IPS-11a (cell line): ENCODE results near the gene CPNE7.
"Not testable (repeated sequence)": the region's sequence is repeated elsewhere in the genome, so short reads cannot be mapped to it uniquely, and the experiment has no call there.

Source experiments
- H3K4me3 ChIP-seq: one replicate; pipeline ENCODE4 v1.5.1; 2013; ENCODE audit warnings: low read depth, low read length, control low read depth

Gene CPNE7

DNA sequence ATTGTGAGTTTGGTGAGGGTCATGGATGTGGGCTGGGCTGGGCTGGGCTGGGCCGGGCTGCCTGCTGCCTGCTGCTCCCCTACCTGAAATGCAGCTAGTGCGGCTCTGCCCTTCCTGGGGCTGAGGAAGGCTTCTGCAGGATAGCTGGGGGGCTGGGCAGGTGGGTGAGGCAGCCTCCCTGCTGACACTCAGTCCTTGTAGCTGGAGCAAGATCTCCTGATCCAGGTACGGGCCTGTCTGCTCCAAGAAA, 10.4 kb upstream of the CPNE7 start:
- H3K4me3 ChIP-seq, result no peak overlapping the region

DNA sequence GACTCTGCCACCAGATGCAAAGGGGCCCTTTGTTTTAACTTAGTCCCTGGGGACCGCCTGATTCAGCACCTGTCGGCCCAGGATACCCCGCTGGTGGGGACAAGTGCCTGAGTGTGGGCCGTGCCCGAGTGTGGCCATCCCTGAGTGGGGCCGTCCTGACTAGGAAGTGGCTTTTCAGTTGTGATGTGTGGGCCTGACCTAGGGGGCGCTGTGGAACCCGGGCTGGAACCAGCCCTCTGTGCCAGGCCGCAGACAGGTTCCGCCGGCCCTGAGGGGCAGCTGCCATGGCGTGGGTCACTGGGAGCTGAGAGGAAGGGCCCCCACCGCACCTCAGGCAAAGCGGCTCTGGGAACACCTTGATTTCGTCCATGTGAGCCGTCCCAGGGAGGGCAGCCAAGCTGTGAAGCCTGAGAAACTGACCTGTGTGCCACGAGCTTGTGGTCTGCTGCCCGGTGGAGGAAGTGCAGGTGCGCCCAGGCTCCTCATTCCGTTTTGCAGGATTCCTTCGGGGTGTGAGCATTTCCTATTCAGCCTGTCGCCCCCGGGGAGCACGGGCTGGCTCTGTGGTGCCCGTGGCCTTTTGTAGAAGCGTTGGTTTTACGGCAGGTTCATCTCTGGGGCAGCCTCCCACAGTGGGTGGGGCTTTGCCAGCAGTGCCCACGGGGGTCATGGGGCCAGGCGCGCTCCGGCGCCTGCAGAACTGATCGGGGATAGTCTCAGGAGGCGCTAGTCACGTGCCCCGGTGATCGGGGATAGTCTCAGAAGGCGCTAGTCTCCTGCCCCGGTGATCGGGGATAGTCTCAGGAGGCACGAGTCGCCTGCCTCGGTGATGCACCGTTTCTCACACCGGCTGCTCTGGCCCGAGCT, 9.8 kb upstream of the CPNE7 start:
- no peak overlapping the region for H3K4me3 ChIP-seq

DNA sequence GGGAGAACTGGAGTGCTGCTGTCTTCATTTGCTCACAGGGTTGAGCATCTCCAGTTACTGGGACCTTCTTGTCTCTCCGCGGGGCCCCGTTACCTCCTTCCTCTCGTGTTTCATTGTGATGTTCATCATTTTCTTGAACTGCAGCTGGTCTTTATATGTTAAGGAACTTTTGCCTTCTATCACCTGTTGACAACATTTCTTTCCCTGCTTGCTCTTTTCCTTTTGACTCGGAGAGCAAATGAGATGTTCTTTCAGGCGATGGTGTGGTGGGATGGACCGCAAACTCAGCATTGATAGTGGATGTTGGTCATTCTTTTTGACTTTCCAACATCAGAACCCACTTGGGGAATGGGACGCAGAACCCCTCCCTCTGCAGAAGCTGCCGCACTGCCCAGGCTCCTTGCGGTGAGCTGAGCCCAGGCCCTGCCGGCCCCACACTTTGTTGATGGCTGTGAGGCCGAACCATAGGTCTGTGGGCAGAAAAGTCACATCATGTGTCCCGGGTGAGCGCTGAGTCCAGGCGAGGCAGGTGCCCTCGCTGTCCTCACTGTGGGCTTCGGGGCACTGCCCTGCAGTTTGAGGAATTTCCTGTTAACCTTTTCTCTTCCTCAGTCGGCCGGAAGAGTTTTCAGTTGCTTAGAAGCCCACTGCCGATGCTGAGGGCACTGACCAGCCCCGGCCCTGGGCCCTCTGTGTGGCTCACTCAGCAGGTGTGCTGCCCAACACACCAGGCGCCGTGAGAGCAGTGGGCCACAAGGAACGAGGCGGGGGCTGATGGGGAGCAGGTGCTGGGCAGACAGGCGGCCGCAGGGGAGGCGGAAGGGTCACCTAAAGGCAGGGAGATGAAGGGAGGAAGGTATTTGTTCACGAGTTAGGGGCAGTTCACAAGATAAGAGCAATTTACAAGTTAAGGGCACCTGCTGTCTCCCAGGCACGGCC, 7.6 kb upstream of the CPNE7 start:
- no peak overlapping the region for H3K4me3 ChIP-seq

DNA sequence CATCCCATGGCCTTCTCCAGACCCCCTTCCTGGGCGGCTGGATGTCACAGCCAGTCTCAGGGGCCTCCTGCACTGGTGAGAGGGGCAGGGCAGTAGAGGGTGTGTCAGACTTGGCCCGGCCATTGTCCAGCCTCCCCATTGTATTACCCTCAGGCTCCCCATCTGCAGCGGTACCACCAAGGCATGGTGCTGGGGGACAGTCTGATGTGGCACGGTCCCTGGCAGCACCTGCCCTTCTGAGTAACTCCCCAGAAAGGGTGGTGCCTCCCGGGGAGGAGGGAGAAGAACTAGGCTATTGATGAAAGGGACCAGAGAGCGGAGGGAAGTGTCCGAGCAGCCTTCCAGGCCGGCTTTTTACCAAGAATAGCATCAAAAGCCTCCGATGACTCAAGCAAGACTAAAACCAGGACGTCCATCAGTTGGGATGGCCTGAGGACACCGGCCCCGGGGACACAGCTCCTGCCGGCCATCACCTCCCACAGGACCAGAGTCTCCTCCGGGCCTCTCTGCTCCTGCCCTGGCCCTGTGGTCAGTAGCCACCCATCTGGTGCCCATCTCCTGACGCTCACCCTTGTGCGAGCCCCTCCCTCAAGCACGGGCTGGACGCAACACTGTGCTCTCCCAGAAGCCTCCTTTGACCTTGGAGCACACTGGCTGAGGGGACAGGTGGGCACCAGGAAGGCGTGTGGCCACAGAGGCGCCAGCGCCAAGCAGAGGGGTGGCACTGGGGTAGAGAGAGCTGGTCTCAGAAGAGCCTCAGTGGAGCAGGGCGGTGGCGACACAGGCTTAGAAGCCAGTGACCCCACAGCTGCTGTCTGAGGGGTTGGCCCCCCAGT, 5.8 kb upstream of the CPNE7 start:
- no peak overlapping the region for H3K4me3 ChIP-seq

DNA sequence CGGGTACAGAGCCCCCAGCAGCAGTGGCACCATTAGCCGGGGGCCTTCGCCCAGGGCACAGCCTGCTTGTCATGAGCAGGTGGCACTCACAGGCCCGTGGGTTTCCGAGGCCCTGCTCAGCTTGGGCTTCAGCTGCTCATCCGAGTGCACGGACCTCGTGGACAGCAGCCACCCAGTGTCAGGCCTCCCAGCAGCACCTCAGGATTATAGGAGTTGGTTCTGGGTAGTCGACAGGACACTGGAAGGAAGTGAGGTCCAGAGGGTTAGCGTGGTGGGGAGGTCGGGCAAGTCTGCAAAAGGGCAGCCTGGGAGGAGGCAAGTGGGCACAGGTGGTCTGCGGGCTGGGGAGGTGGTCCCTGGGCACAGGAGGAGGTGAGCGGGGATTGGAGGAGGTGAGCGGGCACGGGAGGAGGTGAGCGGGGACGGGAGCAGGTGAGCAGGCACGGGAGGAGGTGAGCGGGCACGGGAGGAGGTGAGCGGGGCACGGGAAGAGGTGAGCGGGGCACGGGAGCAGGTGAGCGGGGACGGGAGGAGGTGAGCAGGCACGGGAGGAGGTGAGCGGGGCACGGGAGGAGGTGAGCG, 5.1 kb upstream of the CPNE7 start:
- no peak overlapping the region for H3K4me3 ChIP-seq

DNA sequence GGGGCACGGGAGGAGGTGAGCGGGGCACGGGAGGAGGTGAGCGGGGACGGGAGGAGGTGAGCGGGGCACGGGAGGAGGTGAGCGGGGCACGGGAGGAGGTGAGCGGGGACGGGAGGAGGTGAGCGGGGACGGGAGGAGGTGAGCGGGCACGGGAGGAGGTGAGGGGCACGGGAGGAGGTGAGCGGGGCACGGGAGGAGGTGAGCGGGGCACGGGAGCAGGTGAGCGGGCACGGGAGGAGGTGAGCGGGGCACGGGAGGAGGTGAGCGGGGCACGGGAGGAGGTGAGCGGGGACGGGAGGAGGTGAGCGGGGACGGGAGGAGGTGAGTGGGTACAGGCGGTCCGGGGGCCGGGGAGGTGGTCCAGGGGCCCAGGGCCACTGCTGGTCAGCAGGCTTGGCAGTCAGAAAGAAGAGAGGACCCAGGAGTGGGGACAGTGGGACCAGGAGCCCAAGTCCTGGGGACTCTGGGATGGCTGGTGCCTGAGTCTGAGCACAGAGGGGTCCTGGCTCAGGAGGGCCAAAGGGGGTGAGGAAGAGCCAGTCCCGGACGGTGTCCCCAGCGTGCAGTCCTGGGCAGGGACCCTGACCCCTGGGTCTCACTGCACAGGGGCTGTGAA, 4.5 kb upstream of the CPNE7 start:
- H3K4me3 ChIP-seq, result not testable (repeated sequence)

DNA sequence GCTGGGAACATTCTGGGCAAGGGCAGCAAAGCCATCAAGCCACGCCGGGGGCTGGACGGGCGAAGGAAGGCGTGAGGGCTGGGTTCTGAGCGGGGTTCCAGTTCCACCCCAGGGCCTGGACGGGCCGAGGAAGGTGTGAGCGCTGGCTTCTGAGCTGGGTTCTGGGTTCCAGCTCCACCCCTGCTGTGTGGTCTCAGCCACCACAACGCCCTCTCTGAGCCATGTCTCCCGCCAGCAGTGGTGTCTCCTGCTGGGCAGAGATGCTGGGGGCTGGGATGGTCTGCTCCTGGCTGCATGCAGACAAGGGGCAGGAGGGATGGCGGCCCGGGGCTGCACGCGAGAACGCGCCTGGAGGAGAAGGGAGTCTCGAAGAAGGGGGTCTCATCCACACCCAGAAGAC, 3.9 kb upstream of the CPNE7 start:
- H3K4me3 ChIP-seq, result no peak overlapping the region

DNA sequence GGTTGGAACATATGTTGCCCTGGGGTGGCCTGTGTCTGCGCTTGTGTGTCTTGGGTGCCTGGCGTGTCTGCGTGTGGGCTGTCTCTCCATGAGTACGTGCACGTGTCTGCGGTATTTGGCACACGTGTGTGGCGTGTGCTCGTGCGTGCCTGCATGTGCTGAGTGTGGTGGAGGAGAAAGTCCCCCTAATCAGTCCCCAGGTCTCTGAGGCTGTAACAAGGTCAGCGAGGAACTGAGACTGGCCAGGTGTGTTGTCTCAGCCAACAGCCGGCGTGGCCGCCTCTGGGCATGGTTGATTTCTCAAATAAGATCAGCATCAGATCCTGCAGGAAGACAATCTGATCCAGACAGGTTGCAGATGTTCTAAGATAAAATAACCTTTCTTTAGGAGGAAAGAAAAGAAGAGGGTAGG, 3.5 kb upstream of the CPNE7 start:
- no peak overlapping the region for H3K4me3 ChIP-seq

DNA sequence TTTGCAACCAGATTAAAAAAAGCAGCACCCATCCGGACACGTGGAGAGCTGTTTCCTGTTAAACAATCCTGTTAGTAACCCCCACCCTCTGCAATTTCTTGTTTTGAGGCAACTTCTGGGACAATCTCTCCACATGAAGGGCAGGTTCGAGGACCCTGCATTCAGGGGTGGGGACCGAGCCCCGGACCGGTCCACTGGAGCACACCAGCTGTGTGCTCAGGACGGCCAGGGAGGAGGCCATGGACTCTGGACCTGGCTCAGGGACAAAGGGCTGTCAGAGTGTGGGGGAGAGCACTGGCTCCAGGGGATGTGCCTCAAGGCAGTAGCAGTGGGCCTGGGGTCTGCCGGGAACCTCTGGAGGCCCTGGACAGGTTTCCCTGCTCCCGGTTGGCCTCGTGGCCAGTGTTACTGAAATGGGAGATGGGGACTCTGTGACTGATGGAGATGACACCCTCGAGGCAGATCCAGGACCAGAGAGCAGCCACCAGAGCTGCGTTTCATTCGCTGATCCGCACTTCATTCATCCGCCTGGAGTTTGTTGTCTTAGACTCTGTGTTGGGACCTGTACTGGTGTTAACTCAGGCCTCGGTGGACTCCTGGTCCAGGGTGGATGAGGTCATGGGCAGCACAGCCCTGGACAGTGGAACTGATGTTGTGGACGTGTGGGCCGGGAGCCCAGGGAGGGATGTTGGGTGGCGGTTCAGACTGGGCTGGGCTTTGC, 2.9 kb upstream of the CPNE7 start:
- no peak overlapping the region for H3K4me3 ChIP-seq

DNA sequence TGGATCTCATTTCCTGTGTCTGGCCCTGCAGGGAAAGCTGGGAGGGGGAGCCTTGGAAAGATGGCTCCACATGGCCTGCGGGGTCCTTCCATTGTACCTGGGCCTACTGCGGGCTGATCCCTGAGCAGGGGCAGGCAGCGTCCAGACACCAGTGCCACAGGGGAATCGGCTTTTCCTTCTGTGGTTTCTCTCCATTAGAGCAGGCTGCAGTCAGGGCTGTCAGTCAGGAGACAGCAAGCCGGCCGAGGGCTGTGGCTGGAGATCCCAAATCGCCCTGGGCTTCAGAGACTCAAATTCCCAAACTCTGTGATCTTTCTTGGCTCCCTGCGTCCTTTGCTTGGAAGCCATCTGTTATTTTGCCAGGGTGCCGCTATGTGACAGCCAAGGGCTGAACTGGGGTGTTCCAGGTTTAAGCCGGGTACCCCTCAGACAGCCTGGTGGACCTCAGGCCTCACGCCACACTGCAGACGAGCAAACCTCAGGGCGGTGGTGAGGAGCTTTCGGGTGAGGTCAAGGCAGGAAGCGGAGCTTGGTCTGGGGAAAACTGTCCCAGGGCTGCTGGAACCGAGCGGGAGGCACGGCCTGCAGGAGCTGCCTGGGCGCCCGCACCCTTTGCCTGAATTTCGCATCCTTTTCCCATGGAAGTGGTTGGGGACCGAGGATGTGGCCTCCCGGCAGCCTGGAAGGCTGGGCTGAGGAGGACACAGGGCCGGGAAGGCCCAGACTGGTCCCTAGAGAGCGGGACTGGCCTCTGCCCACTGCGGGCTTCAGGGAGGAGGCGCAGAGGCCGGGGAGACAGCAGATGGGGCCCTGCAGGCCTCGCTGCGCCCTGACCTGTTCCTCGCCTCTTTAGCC, 1.5 kb upstream of the CPNE7 start:
- peak overlapping the region; percentile 45 for H3K4me3 ChIP-seq

DNA sequence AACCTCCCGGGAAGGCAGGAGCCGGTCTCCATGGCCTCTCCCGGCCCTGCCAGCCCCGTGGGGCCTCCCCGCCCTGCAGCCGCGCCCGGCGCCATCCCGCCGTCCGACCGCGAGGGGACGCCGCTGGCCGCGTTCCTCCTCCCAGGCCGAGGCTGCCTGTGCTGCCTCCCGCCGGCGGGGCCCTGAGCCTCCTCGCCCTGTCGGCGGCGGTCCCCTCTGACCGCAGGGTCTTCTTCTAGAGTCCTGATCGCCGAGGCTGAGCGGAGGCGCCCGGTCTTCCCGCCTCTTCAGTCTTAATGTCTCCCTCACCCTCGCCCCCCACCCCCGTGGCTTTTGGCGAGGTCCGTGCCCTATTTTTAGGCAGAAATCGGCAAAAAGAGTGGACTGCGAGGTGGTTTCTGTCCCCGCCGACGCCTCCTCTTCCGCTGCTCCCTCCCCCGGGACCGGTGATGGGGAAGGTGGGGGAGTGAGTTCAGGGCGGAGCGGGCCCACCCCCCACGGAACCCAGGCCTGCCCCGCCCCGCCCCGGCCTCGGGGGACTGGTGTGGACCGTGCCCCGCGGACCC, 794 bp upstream of the CPNE7 start:
- H3K4me3 ChIP-seq, result peak overlapping the region; percentile 45

DNA sequence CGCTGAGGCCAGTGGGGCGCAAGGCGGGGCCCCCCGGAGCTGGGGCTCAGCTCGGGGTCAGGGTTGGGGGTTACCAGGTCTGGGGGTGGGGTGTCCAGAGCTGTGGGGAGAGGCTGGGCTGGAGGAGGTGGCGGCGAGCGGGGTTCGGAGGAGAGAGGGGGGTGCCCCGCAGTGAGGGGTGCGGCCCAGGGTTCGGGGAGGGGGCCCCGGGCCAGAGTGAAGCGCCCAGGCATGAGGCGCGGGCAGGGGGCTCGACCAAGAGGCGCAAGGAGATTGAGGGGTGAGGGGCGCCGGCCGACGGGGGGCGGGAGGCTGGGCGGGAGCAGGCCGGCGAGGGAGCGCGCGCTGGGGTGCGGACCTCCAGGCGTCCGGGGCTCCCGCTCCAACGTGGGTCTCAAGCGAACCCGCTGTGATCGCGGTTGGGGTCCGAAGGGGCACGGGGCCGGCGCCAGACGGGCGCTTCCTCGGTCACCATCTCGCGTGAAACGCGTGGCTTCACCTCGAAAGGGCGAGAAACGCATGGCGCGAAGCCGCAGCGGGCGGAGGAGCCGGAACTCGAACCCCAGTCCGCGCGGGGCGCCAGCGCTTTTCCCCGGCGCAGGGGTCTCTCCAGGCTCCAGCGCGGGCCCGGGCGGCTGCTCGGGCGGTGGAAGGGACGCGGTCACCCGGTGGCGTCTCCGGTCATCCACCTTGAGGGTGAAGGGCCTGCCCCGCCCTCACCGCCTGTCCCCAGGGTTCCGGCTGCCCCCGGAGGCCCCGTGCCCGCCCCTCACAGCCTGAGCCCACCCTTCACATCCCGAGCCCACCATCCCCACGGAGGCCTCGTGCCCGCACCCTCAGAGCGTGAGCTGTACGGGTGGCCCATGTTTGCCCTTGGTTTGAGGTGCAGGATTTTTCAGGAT, 846 bp downstream of the CPNE7 start:
- peak overlapping the region; percentile 58 for H3K4me3 ChIP-seq

DNA sequence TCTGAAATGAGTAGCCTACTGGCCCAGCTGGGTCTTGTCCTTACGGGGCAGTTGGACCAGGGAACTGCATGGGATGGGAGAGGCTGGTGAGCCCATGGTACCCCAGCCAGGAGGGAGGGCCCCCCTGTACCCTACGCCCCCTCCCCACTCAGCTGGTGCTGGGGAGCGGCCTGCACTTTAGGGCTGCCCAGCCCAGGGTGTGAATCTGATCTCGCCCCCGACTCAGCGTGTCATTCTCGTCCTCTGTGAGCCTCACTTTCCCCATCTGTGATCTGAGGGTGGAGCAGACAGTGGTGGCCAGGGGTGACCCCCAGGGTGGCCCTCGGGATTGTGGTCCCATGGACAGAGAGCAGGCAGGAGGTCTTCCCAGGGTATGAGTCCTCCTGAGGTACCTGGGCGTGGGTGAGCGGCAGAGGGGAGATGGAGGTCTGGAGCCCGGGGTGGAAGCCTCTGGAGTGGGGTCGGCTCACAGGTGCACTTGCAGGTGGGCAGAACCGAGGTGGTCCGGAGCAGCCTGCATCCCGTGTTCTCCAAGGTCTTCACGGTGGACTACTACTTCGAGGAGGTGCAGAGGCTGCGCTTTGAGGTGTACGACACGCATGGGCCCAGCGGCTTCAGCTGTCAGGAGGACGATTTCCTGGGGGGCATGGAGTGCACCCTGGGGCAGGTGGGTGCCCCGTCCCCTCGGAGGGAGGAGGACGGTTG, 1.6 kb downstream of the CPNE7 start:
- H3K4me3 ChIP-seq, result no peak overlapping the region

DNA sequence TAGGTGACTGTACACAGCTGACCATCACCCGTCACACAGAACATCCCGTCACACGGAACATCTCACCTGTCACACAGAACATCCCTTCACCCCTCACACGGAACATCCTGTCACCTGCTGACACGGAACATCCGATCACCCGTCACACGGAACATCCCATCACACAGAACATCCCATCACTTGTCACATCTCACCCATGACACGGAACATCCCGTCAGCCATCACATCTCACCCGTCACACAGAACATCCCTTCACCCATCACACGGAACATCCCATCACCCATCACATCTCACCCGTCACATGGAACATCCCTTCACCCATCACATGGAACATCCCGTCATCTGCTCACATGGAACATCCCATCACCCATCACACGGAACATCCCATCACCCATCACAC, 3.8 kb downstream of the CPNE7 start:
- no peak overlapping the region for H3K4me3 ChIP-seq

DNA sequence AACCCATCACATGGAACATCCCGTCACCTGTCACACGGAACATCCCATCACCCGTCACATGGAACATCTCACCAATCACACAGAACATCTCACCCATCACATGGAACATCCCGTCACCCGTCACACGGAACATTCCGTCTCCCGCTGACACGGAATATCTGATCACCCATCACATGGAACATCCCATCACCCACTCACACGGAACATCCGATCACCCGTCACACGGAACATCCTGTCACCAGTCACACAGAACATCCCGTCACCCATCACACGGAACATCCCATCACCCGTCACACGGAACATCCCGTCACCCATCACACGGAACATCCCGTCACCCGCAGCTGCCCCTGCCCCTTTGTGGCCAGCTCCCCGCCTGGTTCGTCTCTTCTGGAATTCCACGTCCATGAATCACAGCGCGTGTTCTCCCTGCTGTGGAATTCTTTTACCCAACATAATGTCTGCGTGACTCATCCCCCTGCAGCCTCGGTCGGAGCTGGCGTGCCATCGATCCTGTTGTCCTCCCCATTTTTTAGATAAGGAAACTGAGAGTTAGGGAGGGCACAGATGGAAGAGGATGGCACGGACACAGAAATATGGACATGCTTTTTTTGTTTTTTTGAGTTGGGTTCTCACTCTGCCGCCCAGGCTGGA, 5.6 kb downstream of the CPNE7 start:
- H3K4me3 ChIP-seq, result no peak overlapping the region

DNA sequence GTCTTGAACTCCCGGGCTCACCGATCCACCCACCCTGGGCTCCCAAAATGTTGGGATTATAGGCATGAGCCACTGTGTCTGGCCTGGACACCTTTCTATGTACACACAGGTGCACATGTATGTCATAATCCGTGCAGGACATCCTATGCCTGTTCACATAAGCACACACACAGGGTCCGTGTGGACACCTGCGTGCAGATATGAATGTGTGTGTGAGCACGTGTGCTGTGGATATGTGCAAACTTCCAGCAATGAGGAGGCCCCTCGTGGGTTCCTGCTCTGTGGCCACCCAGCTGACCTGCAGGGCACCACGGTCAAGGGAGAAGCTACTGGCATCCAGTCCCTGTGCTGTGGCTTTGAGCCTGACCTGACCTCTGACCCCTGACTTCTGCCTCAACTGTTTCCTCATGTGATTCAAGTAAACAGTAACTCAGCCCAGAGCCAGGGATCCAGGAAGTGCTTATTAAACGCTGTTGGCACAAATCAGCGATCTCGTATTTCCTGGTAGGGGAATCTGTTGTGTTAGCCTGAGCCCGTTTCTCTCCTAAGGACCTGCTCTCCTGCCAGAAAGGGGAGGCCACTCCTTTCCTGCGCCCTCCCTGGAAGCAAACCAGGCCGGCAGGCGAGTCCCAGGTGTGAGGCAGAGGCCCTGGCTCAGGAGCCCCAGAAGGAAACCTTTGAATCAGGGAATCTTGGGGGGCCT, 6.5 kb downstream of the CPNE7 start:
- H3K4me3 ChIP-seq, result no peak overlapping the region
